Esophagus muscularis mucosa (tissue), 4 donors: ENCODE measurements around the gene EHBP1. TPM values are rescaled to one million over a fixed set of nuclear protein-coding genes. Genes with fewer than 3 reads are reported as not detected.

Experiments
- DNase-seq: peaks from one replicate; pipeline ENCODE4 v3.0.0-alpha.2; 2017; ENCODE audit errors: extremely low spot score
- H3K27ac ChIP-seq, 4 donors: fragments of 200-600 bp; sonication (generic); replicated peaks in 1 of 4; 1 replicate in 3 of 4; 2 replicates in 1 of 4; pipeline ENCODE4 v1.5.1; 2016 to 2019; ENCODE audit warnings: mild to moderate bottlenecking in 1 of 4
- H3K27me3 ChIP-seq, 4 donors: fragments of 200-600 bp; sonication (generic); one replicate each; pipeline versions ENCODE4 v1.5.1 to v1.6.0; 2016 to 2019
- H3K36me3 ChIP-seq, 4 donors: fragments of 200-600 bp; sonication (generic); one replicate each; pipeline ENCODE4 v1.5.1; 2016 to 2019
- H3K4me1 ChIP-seq, 4 donors: fragments of 200-600 bp; sonication (generic); one replicate each; pipeline ENCODE4 v1.5.1; 2016 to 2019
- H3K4me3 ChIP-seq, 4 donors: fragments of 200-600 bp; sonication (generic); 1 replicate in 2 of 4; 2 replicates in 2 of 4; pipeline ENCODE4 v1.5.1; 2016 to 2019; ENCODE audit warnings: mild to moderate bottlenecking in 4 of 4, moderate library complexity in 1 of 4
- H3K9me3 ChIP-seq, 4 donors: fragments of 200-600 bp; sonication (generic); 1 replicate in 3 of 4; 2 replicates in 1 of 4; pipeline ENCODE4 v1.5.1; 2016 to 2019
- CTCF ChIP-seq, 3 experiments: fragments of 200-600 bp in 2 of 3; fragments of 450-650 bp in 1 of 3; sonication (generic) in 2 of 3; IDR thresholded peaks; one replicate each; pipeline ENCODE4 v1.5.1; 2017 to 2019; ENCODE audit warnings: antibody characterized with exemption in 3 of 3, mild to moderate bottlenecking in 2 of 3, moderate library complexity in 1 of 3
- EP300 ChIP-seq: sonication (generic); formaldehyde crosslinking; IDR thresholded peaks from one replicate; pipeline ENCODE4 v1.6.1; 2017; ENCODE audit warnings: antibody characterized with exemption
- POLR2A ChIP-seq: fragments of 450-650 bp; IDR thresholded peaks from one replicate; pipeline ENCODE4 v1.6.1; 2017; ENCODE audit warnings: antibody characterized with exemption, moderate library complexity, mild to moderate bottlenecking, low read depth
- POLR2AphosphoS5 ChIP-seq, 2 donors: sonication (generic); formaldehyde crosslinking; IDR thresholded peaks; one replicate each; pipeline ENCODE4 v1.6.1; 2017; ENCODE audit warnings: antibody characterized with exemption in 2 of 2
- WGBS: methylation state at CpG from one replicate; pipeline ENCODE4 v1.1.5; 2018; 5-methylcytosine and 5-hydroxymethylcytosine counted together
- intact Hi-C: fragments of 100-400 bp; cut with DNase I; formaldehyde crosslinking; loops from one replicate; pipeline ENCODE4 v1.15.1; 2023
- total RNA-seq, 4 donors: library from RNA; depleted of rRNA; stranded (reverse); fragments of >200 nt; gene quantifications; one replicate each; pipeline versions ENCODE4 v1.1.0 to v1.2.1, GENCODE V29; 2016

The EHBP1 gene
- total RNA-seq, 4 donors from 2014 or later, result 103 to 199 (median 151) TPM

GRCh38 chr2:62774555-62775366, 69.2 kb downstream of the EHBP1 start:
- Histone ChIP-seq H3K4me3 (no peak overlapping the region), H3K27ac (peak overlapping the region; percentile 0 to 32 (median 14)), H3K4me1 (peaks cover 0 to 40% (median 38%) of the 10 kb centered on the region in 4 donors), H3K9me3 (no peaks in the 10 kb centered on the region), H3K27me3 (no peaks in the 10 kb centered on the region), H3K36me3 (no peaks in the 10 kb centered on the region)
- no peak for TF ChIP-seq POLR2AphosphoS5 (IDR thresholded peaks at IDR 0.05)
- peak; percentile 74 to 84 (median 82) for TF ChIP-seq CTCF (IDR thresholded peaks at IDR 0.05)
- DNase-seq, result no peak
- 58% methylated on average over 5 of the region's 5 CpGs for WGBS
- intact Hi-C loops, result loop anchor here (2.0 to 5.0 kb wide), 2 partner anchors 67 to 318 kb away; partner anchors contain the start of gene EHBP1

- intact Hi-C loops, result loop anchor here (2.0 kb wide), 1 partner anchor 319 kb away; no protein-coding TSS in a partner anchor
- Histone ChIP-seq H3K4me1 (peaks cover 0 to 40% (median 39%) of the 10 kb centered on the region in 4 donors), H3K36me3 (no peaks in the 10 kb centered on the region), H3K4me3 (no peak overlapping the region), H3K27me3 (no peaks in the 10 kb centered on the region), H3K27ac (peak overlapping the region in 1 of 4 donors; percentile 32), H3K9me3 (no peaks in the 10 kb centered on the region)
- WGBS, result 34% methylated on average over 2 of the region's 2 CpGs
- DNase-seq, result no peak
- TF ChIP-seq CTCF (IDR thresholded peaks at IDR 0.05) (no peak), EP300 (no peak), POLR2AphosphoS5 (IDR thresholded peaks at IDR 0.05) (no peak), POLR2A (no peak)
These were observed 69.8 kb downstream of the EHBP1 start for GRCh38 chr2:62775367-62775668.

- H3K27ac ChIP-seq, result no peak overlapping the region
- intact Hi-C loops, result no loop called here
- H3K36me3 ChIP-seq, result no peaks in the 10 kb centered on the region
- H3K4me1 ChIP-seq, result peaks cover 0 to 68% (median 62%) of the 10 kb centered on the region in 4 donors
- no peak for DNase-seq
- no peaks in the 10 kb centered on the region for H3K9me3 ChIP-seq
- TF ChIP-seq EP300, result no peak
- no peak for TF ChIP-seq POLR2A
- TF ChIP-seq POLR2AphosphoS5 (IDR thresholded peaks at IDR 0.05), result no peak
- TF ChIP-seq CTCF (IDR thresholded peaks at IDR 0.05), result no peak
- H3K27me3 ChIP-seq, result no peaks in the 10 kb centered on the region
- no peak overlapping the region for H3K4me3 ChIP-seq
These were observed 78.2 kb downstream of the EHBP1 start for GRCh38 chr2:62783679-62784078.

- Histone ChIP-seq H3K9me3 (no peaks in the 10 kb centered on the region), H3K4me3 (no peak overlapping the region), H3K27ac (no peak overlapping the region), H3K4me1 (peaks cover 0 to 68% (median 63%) of the 10 kb centered on the region in 4 donors), H3K27me3 (no peaks in the 10 kb centered on the region), H3K36me3 (no peaks in the 10 kb centered on the region)
- TF ChIP-seq POLR2AphosphoS5 (IDR thresholded peaks at IDR 0.05), result no peak
- TF ChIP-seq EP300, result no peak
- TF ChIP-seq CTCF (IDR thresholded peaks at IDR 0.05), result no peak
- TF ChIP-seq POLR2A, result no peak
- intact Hi-C loops, result no loop called here
- 94% methylated on average over 2 of the region's 2 CpGs for whole genome bisulfite sequencing
- no peak for DNase-seq
These were observed 78.8 kb downstream of the EHBP1 start for GRCh38 chr2:62784341-62784740.
